Endothelial cell of umbilical vein (primary cell): Measurements from ENCODE around the gene TDRD9.

ENCODE experiments used
- POLR2A ChIP-seq: IDR thresholded peaks from 2 replicates; pipeline ENCODE4 v1.6.1; 2012; ENCODE audit warnings: low read depth, mild to moderate bottlenecking, control low read depth, low read length
- POLR2AphosphoS5 ChIP-seq: IDR thresholded peaks from 2 replicates; pipeline ENCODE4 v1.6.1; 2012; ENCODE audit warnings: low read depth, mild to moderate bottlenecking, control low read depth, low read length, moderate library complexity; ENCODE audit not compliant: insufficient read depth

- no peak for TF ChIP-seq POLR2AphosphoS5
- TF ChIP-seq POLR2A: no peak
These were observed 76.6 kb downstream of the TDRD9 start for GRCh38 chr14:104004849-104005248.
